Measurements from ENCODE around the gene ASIC5.
"Not testable (repeated sequence)": the region's sequence is repeated elsewhere in the genome, so short reads cannot be mapped to it uniquely, and the experiment has no call there.

The ASIC5 gene

DNA sequence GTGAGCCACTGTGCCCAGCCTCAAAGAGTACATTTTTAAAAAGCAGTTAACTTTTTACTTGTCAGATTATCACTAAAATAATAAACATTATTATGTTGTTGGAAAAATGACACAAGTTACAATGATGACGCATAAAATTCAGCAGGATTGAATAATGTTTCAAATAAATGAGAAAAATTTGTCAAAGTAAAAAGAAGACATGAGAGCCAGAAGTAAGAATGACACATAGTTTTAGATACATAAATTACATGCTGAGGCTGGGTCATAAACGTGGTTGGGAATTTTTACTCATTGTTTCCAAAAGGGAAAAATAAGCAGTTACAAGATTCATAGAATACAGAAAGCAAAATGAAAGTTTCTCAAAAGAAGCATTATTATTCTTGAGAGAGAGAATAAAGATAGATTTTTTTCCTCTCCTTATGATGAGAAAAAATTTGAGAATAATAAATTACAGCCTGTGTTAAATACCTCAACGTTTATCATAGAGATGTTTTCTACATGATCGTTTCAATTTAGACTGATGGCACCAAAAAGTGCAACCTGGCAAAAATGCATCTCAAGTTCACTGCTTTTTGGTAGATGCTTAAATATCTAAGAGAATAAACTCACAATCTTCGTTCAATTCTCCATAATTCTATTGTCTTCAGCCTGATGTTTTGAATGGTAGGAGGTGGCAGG is 66.8 kb downstream of the ASIC5 start:
- DNase-seq, result no peak

DNA sequence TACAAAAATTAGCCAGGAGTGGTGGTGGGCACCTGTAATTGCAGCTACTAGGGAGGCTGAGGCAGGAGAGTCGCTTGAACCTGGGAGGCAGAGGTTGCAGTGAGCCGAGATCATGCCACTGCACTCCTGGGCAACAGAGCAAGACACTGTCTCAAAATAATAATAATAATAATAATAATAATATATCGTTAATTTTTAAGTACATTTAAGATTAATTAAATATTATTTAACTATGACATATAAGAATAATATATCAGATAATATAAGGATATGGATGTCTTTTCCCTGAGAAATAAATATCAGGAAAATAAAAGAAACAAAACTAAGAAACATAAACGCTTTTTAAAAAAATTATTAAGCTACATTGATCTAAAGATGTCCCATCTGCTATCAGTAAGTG is 68.5 kb downstream of the ASIC5 start:
- DNase-seq, result not testable (repeated sequence)

- DNase-seq, result peak; percentile 58
These were observed 70.1 kb downstream of the ASIC5 start for GRCh38 chr4:155795991-155796390.

GRCh38 chr4:155794589-155795236 is 71.4 kb downstream of the ASIC5 start:
- DNase-seq, result no peak

DNA sequence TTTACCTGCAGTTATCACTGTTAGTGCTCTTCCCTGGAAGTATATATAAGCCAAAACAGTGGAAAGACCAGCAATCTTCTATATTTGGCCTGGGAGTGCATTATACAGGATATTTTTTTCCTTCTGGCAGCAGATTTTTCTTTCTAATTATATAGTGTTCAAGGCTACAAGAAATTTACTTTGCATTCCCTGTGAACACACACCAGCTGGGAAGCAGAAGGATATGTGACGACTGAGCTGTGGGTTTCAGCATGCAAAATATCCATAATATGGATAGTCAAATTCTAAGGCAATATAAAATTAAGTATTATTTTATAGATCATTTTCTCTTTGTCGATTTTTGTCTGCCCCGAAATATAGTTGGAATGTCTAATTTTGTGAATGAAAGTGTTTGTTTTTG is 76.1 kb downstream of the ASIC5 start:
- no peak for DNase-seq

- DNase-seq, result peak; percentile 56
These were observed 76.7 kb downstream of the ASIC5 start for GRCh38 chr4:155789391-155789790.

GRCh38 chr4:155787113-155787710 is 78.9 kb downstream of the ASIC5 start:
- DNase-seq, result peak; percentile 86

GRCh38 chr4:155785828-155786227 is 80.2 kb downstream of the ASIC5 start:
- DNase-seq, result no peak

DNA sequence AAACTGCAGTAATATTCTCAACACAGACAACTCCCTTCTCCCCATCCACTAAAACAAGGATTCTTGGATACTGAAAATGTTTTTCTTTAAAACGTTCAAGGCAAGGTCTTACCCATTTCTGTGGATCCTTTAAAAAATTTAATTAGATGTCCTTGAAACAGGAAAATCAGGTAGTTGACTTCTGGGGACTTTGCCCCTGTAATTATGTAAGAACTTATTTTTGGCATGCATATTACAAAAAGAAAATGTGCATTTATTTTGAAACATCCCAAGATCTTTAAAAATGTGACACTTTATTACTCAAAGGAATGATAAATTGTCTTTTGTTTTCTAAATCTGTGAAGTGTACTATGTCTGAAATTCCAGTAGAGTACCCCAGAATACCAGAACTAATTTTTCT is 81.4 kb downstream of the ASIC5 start:
- no peak for DNase-seq

DNA sequence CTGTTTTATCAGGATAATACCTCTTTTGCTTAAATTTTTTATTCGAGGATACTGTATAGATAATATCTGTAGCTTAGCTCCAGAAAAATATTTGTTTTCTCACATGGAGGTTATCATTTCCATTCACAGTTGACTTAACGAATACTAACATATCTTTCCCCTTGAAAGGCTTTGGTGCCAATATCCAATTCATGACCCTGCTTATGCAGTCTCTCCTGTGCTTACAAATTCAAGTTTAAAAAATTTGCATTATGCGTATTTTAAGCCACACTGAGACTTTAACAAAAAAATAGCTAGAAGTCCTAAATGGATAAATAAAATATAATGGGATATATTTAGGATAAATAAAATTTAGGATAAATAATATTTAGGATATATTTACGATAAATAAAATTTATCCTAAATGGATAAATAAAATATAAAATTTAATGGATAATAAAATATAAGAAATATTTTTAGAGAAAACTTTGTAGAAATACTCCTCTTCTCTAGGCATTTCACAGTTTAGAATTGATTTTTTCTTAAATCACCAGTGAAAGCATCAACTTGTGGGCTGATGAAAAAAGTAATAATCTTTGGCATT is 84.7 kb downstream of the ASIC5 start:
- DNase-seq, result no peak

DNA sequence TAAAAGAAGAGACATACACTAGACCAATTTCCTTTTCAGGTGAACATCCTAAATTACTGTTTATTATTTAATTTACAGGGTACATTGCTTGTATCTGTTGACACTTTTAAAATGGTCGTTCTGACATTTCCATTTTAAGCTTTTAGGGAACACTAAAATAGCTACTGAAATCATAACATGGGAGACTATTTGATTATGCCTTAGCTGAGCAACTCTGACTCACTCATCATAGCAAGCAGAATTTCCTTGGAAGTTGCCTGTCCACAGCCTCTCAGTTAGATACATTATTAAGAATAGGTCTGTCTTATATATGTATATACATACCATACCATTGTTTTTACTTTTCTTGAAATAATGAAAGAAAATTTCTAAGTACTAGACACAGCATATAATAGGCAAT is 85.3 kb downstream of the ASIC5 start:
- DNase-seq, result no peak
